C4-2B (cell line): ENCODE results near the gene INCENP.

ENCODE experiments used
- CTCF ChIP-seq: fragments of 450-650 bp; conservative IDR thresholded peaks from 2 replicates; pipeline ENCODE4 v1.5.1; 2017; ENCODE audit warnings: mild to moderate bottlenecking
- ZFX ChIP-seq: fragments of 450-650 bp; IDR thresholded peaks from 2 replicates; pipeline ENCODE4 v1.6.1; 2017

GRCh38 chr11:62169935-62170334 lies 46.1 kb downstream of the INCENP start:
- no peak for TF ChIP-seq CTCF
- no peak for TF ChIP-seq ZFX
